Mesenchymal stem cell (in vitro differentiated cells and primary cell): Measurements from ENCODE around the gene NCOA5.

Source experiments
- DNase-seq: peaks from one replicate; pipeline ENCODE4 v3.0.0-alpha.2; 2013
- H2AFZ ChIP-seq: one replicate; pipeline ENCODE4 v1.6.1; 2013; ENCODE audit warnings: low read depth, mild to moderate bottlenecking, control low read depth, inconsistent platforms, low read length, moderate library complexity
- H2AK5ac ChIP-seq: 2 replicates; pipeline ENCODE4 v1.6.1; 2013; ENCODE audit warnings: low read length, moderate library complexity, mild to moderate bottlenecking, inconsistent platforms; ENCODE audit not compliant: severe bottlenecking
- H2BK120ac ChIP-seq: one replicate; pipeline ENCODE4 v1.6.1; 2013; ENCODE audit warnings: low read depth, mild to moderate bottlenecking, inconsistent platforms, low read length, moderate library complexity
- H2BK12ac ChIP-seq, 2 experiments: one replicate each; pipeline ENCODE4 v1.6.1; 2013; ENCODE audit warnings: inconsistent platforms in 2 of 2, low read length in 2 of 2, mild to moderate bottlenecking in 2 of 2, moderate library complexity in 2 of 2, control low read depth in 1 of 2
- H2BK15ac ChIP-seq: one replicate; pipeline ENCODE4 v1.6.1; 2013; ENCODE audit warnings: mild to moderate bottlenecking, low read depth, inconsistent platforms; ENCODE audit not compliant: poor library complexity, severe bottlenecking
- H2BK5ac ChIP-seq: 2 replicates; pipeline ENCODE4 v1.6.1; 2013; ENCODE audit warnings: low read depth, mild to moderate bottlenecking, low read length, control low read depth, inconsistent platforms; ENCODE audit not compliant: poor library complexity, severe bottlenecking
- H3K14ac ChIP-seq, 2 experiments: one replicate each; pipeline ENCODE4 v1.6.1; 2013; ENCODE audit warnings: inconsistent platforms in 2 of 2, low read length in 2 of 2, control low read depth in 1 of 2, mild to moderate bottlenecking in 1 of 2, moderate library complexity in 1 of 2
- H3K18ac ChIP-seq, 2 experiments: one replicate each; pipeline ENCODE4 v1.6.1; 2013; ENCODE audit warnings: inconsistent platforms in 2 of 2, low read length in 2 of 2, control low read depth in 1 of 2, low read depth in 1 of 2, mild to moderate bottlenecking in 1 of 2
- H3K23ac ChIP-seq, 2 experiments: one replicate each; pipeline ENCODE4 v1.6.1; 2013; ENCODE audit warnings: inconsistent platforms in 2 of 2, low read length in 2 of 2, mild to moderate bottlenecking in 2 of 2, moderate library complexity in 2 of 2, control low read depth in 1 of 2
- H3K27ac ChIP-seq: 2 replicates; pipeline ENCODE4 v1.5.1; 2013; ENCODE audit warnings: mild to moderate bottlenecking, moderate library complexity, low read length, control low read depth, inconsistent platforms; ENCODE audit not compliant: poor library complexity, severe bottlenecking
- H3K27me3 ChIP-seq, 2 experiments: 2 replicates each; pipeline versions ENCODE4 v1.6.1 to v1.7.0; 2013; ENCODE audit warnings: low read length in 2 of 2, mild to moderate bottlenecking in 2 of 2, moderate library complexity in 2 of 2, control low read depth in 1 of 2, inconsistent platforms in 1 of 2; ENCODE audit not compliant: control insufficient read depth in 1 of 2, insufficient read depth in 1 of 2
- H3K36me3 ChIP-seq, 2 experiments: 2 replicates each; pipeline versions ENCODE4 v1.6.1 to v1.7.0; 2013; ENCODE audit warnings: low read length in 2 of 2, control low read depth in 1 of 2, inconsistent platforms in 1 of 2, low read depth in 1 of 2, mild to moderate bottlenecking in 1 of 2; ENCODE audit not compliant: insufficient read depth in 2 of 2, control insufficient read depth in 1 of 2
- H3K4ac ChIP-seq, 2 experiments: one replicate each; pipeline ENCODE4 v1.6.1; 2013; ENCODE audit warnings: inconsistent platforms in 2 of 2, low read length in 2 of 2, mild to moderate bottlenecking in 2 of 2, moderate library complexity in 2 of 2, control low read depth in 1 of 2, low read depth in 1 of 2
- H3K4me1 ChIP-seq: 2 replicates; pipeline ENCODE4 v1.6.1; 2013; ENCODE audit warnings: low read depth, low read length, control low read depth; ENCODE audit not compliant: control insufficient read depth, insufficient read depth
- H3K4me2 ChIP-seq: 2 replicates; pipeline ENCODE4 v1.6.1; 2013; ENCODE audit warnings: low read length, mild to moderate bottlenecking, inconsistent platforms; ENCODE audit not compliant: poor library complexity, severe bottlenecking
- H3K4me3 ChIP-seq, 2 experiments: 2 replicates each; pipeline versions ENCODE4 v1.5.1 to v1.7.0; 2013; ENCODE audit warnings: low read length in 2 of 2, mild to moderate bottlenecking in 2 of 2, control low read depth in 1 of 2, low read depth in 1 of 2; ENCODE audit not compliant: insufficient read depth in 1 of 2
- H3K79me1 ChIP-seq: replicated peaks from 2 replicates; pipeline ENCODE4 v1.6.1; 2013; ENCODE audit warnings: mild to moderate bottlenecking, control low read depth, low read length, inconsistent platforms; ENCODE audit not compliant: poor library complexity, severe bottlenecking
- H3K9ac ChIP-seq: 2 replicates; pipeline ENCODE4 v1.7.0; 2013; ENCODE audit warnings: mild to moderate bottlenecking, low read length, moderate library complexity
- H3K9me3 ChIP-seq: 2 replicates; pipeline ENCODE4 v1.7.0; 2013; ENCODE audit warnings: mild to moderate bottlenecking, low read length; ENCODE audit not compliant: control insufficient read depth
- H4K8ac ChIP-seq: one replicate; pipeline ENCODE4 v1.6.1; 2013; ENCODE audit warnings: inconsistent platforms, mild to moderate bottlenecking, low read length, moderate library complexity
- H4K91ac ChIP-seq: one replicate; pipeline ENCODE4 v1.6.1; 2013; ENCODE audit warnings: mild to moderate bottlenecking, low read length, inconsistent platforms
- WGBS: methylation state at CpG from one replicate; pipeline ENCODE4 v1.1.7; 2013; ENCODE audit warnings: mixed read lengths; 5-methylcytosine and 5-hydroxymethylcytosine counted together

The NCOA5 gene

GRCh38 chr20:46131396-46131795 lies 41.6 kb upstream of the NCOA5 start:
- H3K4me1 ChIP-seq, result no peaks in the 10 kb centered on the region
- no peaks in the 10 kb centered on the region for H3K79me1 ChIP-seq
- H3K18ac ChIP-seq, result no peak overlapping the region
- H3K9ac ChIP-seq, result no peak overlapping the region
- H3K4ac ChIP-seq, result no peak overlapping the region
- H2AFZ ChIP-seq, result no peak overlapping the region
- H3K4me2 ChIP-seq, result no peak overlapping the region
- H2BK12ac ChIP-seq, result no peak overlapping the region
- H4K91ac ChIP-seq, result no peak overlapping the region
- DNase-seq, result no peak
- no peak overlapping the region for H4K8ac ChIP-seq
- H3K23ac ChIP-seq, result no peak overlapping the region
- H2BK15ac ChIP-seq, result no peak overlapping the region
- WGBS, result 82% methylated on average over 5 of the region's 6 CpGs
- no peak overlapping the region for H3K4me3 ChIP-seq
- no peak overlapping the region for H2AK5ac ChIP-seq
- H3K14ac ChIP-seq, result no peak overlapping the region
- peaks cover 0 to 3% of the 10 kb centered on the region in 2 experiments for H3K36me3 ChIP-seq
- H3K27ac ChIP-seq, result no peak overlapping the region
- peaks cover 47 to 61% of the 10 kb centered on the region in 2 experiments for H3K27me3 ChIP-seq
- no peak overlapping the region for H2BK5ac ChIP-seq
- H3K9me3 ChIP-seq, result no peaks in the 10 kb centered on the region
- H2BK120ac ChIP-seq, result no peak overlapping the region

DNA sequence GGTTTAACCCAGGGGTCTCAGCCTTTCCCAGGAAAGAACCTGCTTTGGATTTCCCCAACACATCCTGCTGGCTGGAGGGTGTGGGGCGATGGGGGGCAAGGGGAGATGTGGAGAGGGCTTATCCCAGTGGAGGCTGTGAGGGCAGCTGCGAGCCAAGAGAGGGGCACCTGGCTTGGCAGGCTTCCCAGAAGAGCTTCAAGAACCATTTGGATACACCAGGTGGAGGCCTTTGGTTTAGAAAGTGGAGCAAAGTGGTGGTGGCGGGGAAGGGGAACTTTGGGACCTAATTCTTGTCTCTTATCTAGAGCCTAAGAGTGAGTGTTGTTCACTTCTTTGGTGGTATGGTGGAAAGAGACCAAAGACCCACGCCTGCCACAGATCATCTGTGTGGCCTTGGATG lies 40.8 kb upstream of the NCOA5 start:
- Histone ChIP-seq H3K4me2 (no peak overlapping the region), H4K8ac (no peak overlapping the region), H3K9ac (no peak overlapping the region), H2AFZ (no peak overlapping the region), H3K4me1 (no peaks in the 10 kb centered on the region), H2BK12ac (no peak overlapping the region), H3K9me3 (no peaks in the 10 kb centered on the region), H2BK5ac (no peak overlapping the region), H4K91ac (no peak overlapping the region), H2BK120ac (no peak overlapping the region), H2BK15ac (no peak overlapping the region), H3K4ac (no peak overlapping the region), H3K4me3 (no peak overlapping the region), H2AK5ac (no peak overlapping the region), H3K23ac (no peak overlapping the region), H3K27ac (no peak overlapping the region), H3K18ac (no peak overlapping the region), H3K79me1 (no peaks in the 10 kb centered on the region), H3K27me3 (peaks cover 43 to 53% of the 10 kb centered on the region in 2 experiments), H3K36me3 (peaks cover 0 to 8% of the 10 kb centered on the region in 2 experiments), H3K14ac (no peak overlapping the region)
- WGBS, result 64% methylated on average over 4 of the region's 4 CpGs
- no peak for DNase-seq

GRCh38 chr20:46129955-46130481 lies 40.3 kb upstream of the NCOA5 start:
- Histone ChIP-seq H4K8ac (no peak overlapping the region), H2BK12ac (no peak overlapping the region), H3K79me1 (no peaks in the 10 kb centered on the region), H3K27ac (no peak overlapping the region), H3K9ac (no peak overlapping the region), H3K18ac (no peak overlapping the region), H3K4me3 (no peak overlapping the region), H3K9me3 (no peaks in the 10 kb centered on the region), H4K91ac (no peak overlapping the region), H2BK5ac (no peak overlapping the region), H3K23ac (no peak overlapping the region), H3K27me3 (peaks cover 43 to 53% of the 10 kb centered on the region in 2 experiments), H3K4me2 (no peak overlapping the region), H2AK5ac (no peak overlapping the region), H3K36me3 (peaks cover 0 to 9% of the 10 kb centered on the region in 2 experiments), H3K14ac (no peak overlapping the region), H2BK15ac (no peak overlapping the region), H2BK120ac (no peak overlapping the region), H3K4me1 (no peaks in the 10 kb centered on the region), H3K4ac (no peak overlapping the region), H2AFZ (no peak overlapping the region)
- peak; percentile 3 for DNase-seq
- 59% methylated on average over 3 of the region's 5 CpGs for WGBS

GRCh38 chr20:46128310-46129151 lies 38.8 kb upstream of the NCOA5 start:
- peak; percentile 21 for DNase-seq
- peaks cover 39 to 44% of the 10 kb centered on the region in 2 experiments for H3K27me3 ChIP-seq
- H3K79me1 ChIP-seq, result no peaks in the 10 kb centered on the region
- no peak overlapping the region for H4K8ac ChIP-seq
- no peak overlapping the region for H3K23ac ChIP-seq
- no peaks in the 10 kb centered on the region for H3K4me1 ChIP-seq
- H2BK5ac ChIP-seq, result no peak overlapping the region
- 33% methylated on average over 14 of the region's 16 CpGs for WGBS
- peaks cover 0 to 16% of the 10 kb centered on the region in 2 experiments for H3K36me3 ChIP-seq
- H2AFZ ChIP-seq, result no peak overlapping the region
- H3K4me3 ChIP-seq, result no peak overlapping the region
- no peak overlapping the region for H2BK12ac ChIP-seq
- no peak overlapping the region for H2AK5ac ChIP-seq
- H3K9me3 ChIP-seq, result no peaks in the 10 kb centered on the region
- no peak overlapping the region for H3K14ac ChIP-seq
- no peak overlapping the region for H4K91ac ChIP-seq
- H3K9ac ChIP-seq, result no peak overlapping the region
- no peak overlapping the region for H3K18ac ChIP-seq
- no peak overlapping the region for H3K4ac ChIP-seq
- H2BK15ac ChIP-seq, result no peak overlapping the region
- no peak overlapping the region for H3K27ac ChIP-seq
- no peak overlapping the region for H3K4me2 ChIP-seq
- no peak overlapping the region for H2BK120ac ChIP-seq
